HFFc6 (cell line): ENCODE results near the gene RFT1. TPM values are rescaled to one million over a fixed set of nuclear protein-coding genes. Genes with fewer than 3 reads are reported as not detected.

ENCODE experiments used
- DNase-seq: peaks from one replicate; pipeline ENCODE4 v3.0.0-alpha.2; 2018
- H3K27ac Mint-ChIP-seq: 2 replicates; pipeline ENCODE4 v1.8.0; 2020; ENCODE audit warnings: mild to moderate bottlenecking, mixed read lengths
- H3K27me3 Mint-ChIP-seq: 2 replicates; pipeline ENCODE4 v1.8.0; 2021; ENCODE audit warnings: mild to moderate bottlenecking, moderate library complexity, mixed read lengths; ENCODE audit not compliant: insufficient read depth
- H3K36me3 Mint-ChIP-seq: 2 replicates; pipeline ENCODE4 v1.8.0; 2021; ENCODE audit warnings: low read depth, mixed read lengths
- H3K4me1 Mint-ChIP-seq: 2 replicates; pipeline ENCODE4 v1.8.0; 2020; ENCODE audit warnings: low read depth, mixed read lengths
- H3K4me3 Mint-ChIP-seq: 2 replicates; pipeline ENCODE4 v1.8.0; 2020; ENCODE audit warnings: mild to moderate bottlenecking, moderate library complexity, mixed read lengths
- H3K9me3 Mint-ChIP-seq: 2 replicates; pipeline ENCODE4 v1.8.0; 2020; ENCODE audit warnings: mild to moderate bottlenecking, mixed read lengths
- CTCF ChIP-seq: fragments of 200-600 bp; sonication (generic); IDR thresholded peaks from 2 replicates; pipeline ENCODE4 v1.5.0; 2021; ENCODE audit warnings: antibody characterized with exemption, mild to moderate bottlenecking
- total RNA-seq, 6 experiments: library from RNA; stranded (reverse); fragmentation: NEBNext Ultra II Directional; extraction: Animal tissue kit (Norgen Biotek cat#: 25700); gene quantifications; 2 replicates in 1 of 6; 3 replicates in 5 of 6; pipeline ENCODE4 v1.2.3, GENCODE V29; 2021

RFT1 gene
- total RNA-seq, 6 experiments from 2014 or later, result 32.9 to 39.6 (median 34.7) TPM

- no peak for TF ChIP-seq CTCF
- Mint-ChIP-seq H3K4me1 (no peaks in the 10 kb centered on the region), H3K4me3 (no peak overlapping the region), H3K27ac (no peak overlapping the region), H3K36me3 (peaks cover 10% of the 10 kb centered on the region), H3K27me3 (no peaks in the 10 kb centered on the region), H3K9me3 (no peaks in the 10 kb centered on the region)
- no peak for DNase-seq
Observed at GRCh38 chr3:53092942-53093341, 37.3 kb downstream of the RFT1 start.

GRCh38 chr3:53092216-53092615 is 38.0 kb downstream of the RFT1 start:
- Mint-ChIP-seq H3K9me3 (no peaks in the 10 kb centered on the region), H3K27me3 (peaks cover 5% of the 10 kb centered on the region; the same call in 1 of the 2 replicates), H3K36me3 (peaks cover 10% of the 10 kb centered on the region), H3K4me1 (no peaks in the 10 kb centered on the region), H3K4me3 (no peak overlapping the region), H3K27ac (no peak overlapping the region)
- no peak for DNase-seq
- no peak for TF ChIP-seq CTCF

- no peak for DNase-seq
- no peak for TF ChIP-seq CTCF
- Mint-ChIP-seq H3K36me3 (peaks cover 10% of the 10 kb centered on the region), H3K4me3 (no peak overlapping the region), H3K27me3 (peaks cover 5% of the 10 kb centered on the region; the same call in 1 of the 2 replicates), H3K27ac (no peak overlapping the region), H3K9me3 (no peaks in the 10 kb centered on the region), H3K4me1 (no peaks in the 10 kb centered on the region)
Observed at GRCh38 chr3:53091011-53091410, 39.2 kb downstream of the RFT1 start.

- no peak for TF ChIP-seq CTCF
- Mint-ChIP-seq H3K4me1 (peaks cover 2% of the 10 kb centered on the region), H3K36me3 (peaks cover 10% of the 10 kb centered on the region), H3K4me3 (no peak overlapping the region), H3K27ac (no peak overlapping the region), H3K27me3 (peaks cover 7% of the 10 kb centered on the region; the same call in 1 of the 2 replicates), H3K9me3 (no peaks in the 10 kb centered on the region)
- no peak for DNase-seq
Observed at GRCh38 chr3:53089511-53089910, 40.7 kb downstream of the RFT1 start.

GRCh38 chr3:53085476-53085875 is 44.8 kb downstream of the RFT1 start:
- Mint-ChIP-seq H3K9me3 (no peaks in the 10 kb centered on the region), H3K27me3 (peaks cover 7% of the 10 kb centered on the region; the same call in 1 of the 2 replicates), H3K4me3 (no peak overlapping the region), H3K27ac (no peak overlapping the region), H3K36me3 (no peaks in the 10 kb centered on the region), H3K4me1 (peaks cover 14% of the 10 kb centered on the region)
- TF ChIP-seq CTCF, result no peak
- DNase-seq, result no peak
